CD14-positive monocyte (primary cell): Measurements from ENCODE around the gene ACP3. TPM values are rescaled to one million over a fixed set of nuclear protein-coding genes. Genes with fewer than 3 reads are reported as not detected.

Experiments
- DNase-seq, 3 donors: peaks; one replicate each; pipeline ENCODE4 v3.0.0-alpha.2; 2011 to 2022
- H2AFZ ChIP-seq: 2 replicates; pipeline ENCODE4 v1.6.0; 2012; ENCODE audit warnings: mild to moderate bottlenecking, low read depth, low read length, inconsistent platforms; ENCODE audit not compliant: insufficient read depth, poor library complexity, severe bottlenecking
- H3K27ac ChIP-seq, 2 donors: 1 replicate in 1 of 2; 2 replicates in 1 of 2; pipeline ENCODE4 v1.5.1; 2012 to 2013; ENCODE audit warnings: low read length in 2 of 2, control low read depth in 1 of 2, inconsistent platforms in 1 of 2, low read depth in 1 of 2, mild to moderate bottlenecking in 1 of 2
- H3K27me3 ChIP-seq, 2 donors: one replicate each; pipeline versions ENCODE4 v1.6.0 to v1.6.1; 2011 to 2013; ENCODE audit warnings: low read length in 2 of 2; ENCODE audit not compliant: control insufficient read depth in 2 of 2, insufficient read depth in 2 of 2
- H3K36me3 ChIP-seq, 2 donors: replicated peaks in 1 of 2; 1 replicate in 1 of 2; 2 replicates in 1 of 2; pipeline versions ENCODE4 v1.5.1 to v1.6.1; 2012 to 2013; ENCODE audit warnings: low read length in 2 of 2, control low read depth in 1 of 2, inconsistent platforms in 1 of 2, mild to moderate bottlenecking in 1 of 2; ENCODE audit not compliant: insufficient read depth in 2 of 2, control insufficient read depth in 1 of 2
- H3K4me1 ChIP-seq, 2 donors: 1 replicate in 1 of 2; 2 replicates in 1 of 2; pipeline versions ENCODE4 v1.5.1 to v1.6.1; 2012 to 2013; ENCODE audit warnings: low read length in 2 of 2, control low read depth in 1 of 2, inconsistent platforms in 1 of 2, mild to moderate bottlenecking in 1 of 2, moderate library complexity in 1 of 2; ENCODE audit not compliant: insufficient read depth in 2 of 2, control insufficient read depth in 1 of 2
- H3K4me2 ChIP-seq: replicated peaks from 2 replicates; pipeline ENCODE3; 2012; ENCODE audit warnings: low read length, moderate library complexity, mild to moderate bottlenecking; ENCODE audit not compliant: poor library complexity, severe bottlenecking; ENCODE audit errors: extremely low read depth
- H3K4me3 ChIP-seq, 3 experiments: fragments of 200-600 bp in 1 of 3; sonication (generic) in 1 of 3; replicated peaks in 1 of 3; 1 replicate in 2 of 3; 2 replicates in 1 of 3; pipeline ENCODE4 v1.5.1; 2011 to 2013; ENCODE audit warnings: low read length in 3 of 3, mild to moderate bottlenecking in 3 of 3, control low read depth in 2 of 3, low read depth in 2 of 3, inconsistent platforms in 1 of 3, moderate library complexity in 1 of 3
- H3K79me2 ChIP-seq: 2 replicates; pipeline ENCODE4 v1.6.0; 2012; ENCODE audit warnings: mild to moderate bottlenecking, control low read depth, inconsistent platforms, low read length, moderate library complexity; ENCODE audit not compliant: insufficient read depth
- H3K9ac ChIP-seq: 2 replicates; pipeline ENCODE4 v1.6.0; 2017; ENCODE audit warnings: low read length, mild to moderate bottlenecking; ENCODE audit not compliant: insufficient read depth, poor library complexity, severe bottlenecking
- H3K9me3 ChIP-seq, 2 donors: replicated peaks in 1 of 2; 1 replicate in 1 of 2; 2 replicates in 1 of 2; pipeline versions ENCODE4 v1.5.1 to v1.6.1; 2012 to 2013; ENCODE audit warnings: low read length in 2 of 2, control low read depth in 1 of 2; ENCODE audit not compliant: control insufficient read depth in 1 of 2, insufficient read depth in 1 of 2
- H4K20me1 ChIP-seq: 2 replicates; pipeline ENCODE4 v1.6.0; 2012; ENCODE audit warnings: mild to moderate bottlenecking, low read length, control low read depth, moderate library complexity; ENCODE audit not compliant: insufficient read depth
- H3K27ac Mint-ChIP-seq, 7 donors: one replicate each; pipeline ENCODE4 v1.8.0; 2020; ENCODE audit warnings: mild to moderate bottlenecking in 7 of 7, mixed read lengths in 7 of 7, moderate library complexity in 6 of 7, inconsistent platforms in 2 of 7
- H3K27me3 Mint-ChIP-seq, 3 donors: one replicate each; pipeline ENCODE4 v1.8.0; 2021 to 2022; ENCODE audit warnings: low read depth in 3 of 3, mild to moderate bottlenecking in 3 of 3, mixed read lengths in 3 of 3, moderate library complexity in 3 of 3, inconsistent platforms in 1 of 3
- H3K36me3 Mint-ChIP-seq, 2 donors: one replicate each; pipeline ENCODE4 v1.8.0; 2020; ENCODE audit warnings: mixed read lengths in 2 of 2, inconsistent platforms in 1 of 2, mild to moderate bottlenecking in 1 of 2
- H3K4me1 Mint-ChIP-seq: one replicate; pipeline ENCODE4 v1.8.0; 2020; ENCODE audit warnings: mild to moderate bottlenecking, mixed read lengths
- H3K4me3 Mint-ChIP-seq, 2 donors: one replicate each; pipeline ENCODE4 v1.8.0; 2020; ENCODE audit warnings: mild to moderate bottlenecking in 2 of 2, mixed read lengths in 2 of 2, moderate library complexity in 1 of 2
- H3K9me3 Mint-ChIP-seq, 7 donors: one replicate each; pipeline ENCODE4 v1.8.0; 2020 to 2022; ENCODE audit warnings: mixed read lengths in 7 of 7, mild to moderate bottlenecking in 6 of 7, moderate library complexity in 6 of 7, inconsistent platforms in 2 of 7
- WGBS: methylation state at CpG from one replicate; pipeline ENCODE4 v1.1.5; 2013; ENCODE audit warnings: missing lambda C conversion rate; ENCODE audit not compliant: insufficient coverage; 5-methylcytosine and 5-hydroxymethylcytosine counted together
- intact Hi-C, 2 donors: fragments of 100-400 bp; cut with micrococcal nuclease; formaldehyde crosslinking; loops; one replicate each; pipeline versions ENCODE4 v1.15.0 to v1.15.1; 2023
- polyA plus RNA-seq, 3 donors: library from polyadenylated mRNA; depleted of rRNA in 1 of 3; unstranded in 2 of 3; stranded (reverse) in 1 of 3; fragments of 300-500 nt in 2 of 3; fragments of >200 nt in 1 of 3; fragmentation: Illumina TruSeq in 2 of 3; gene quantifications; 1 replicate in 2 of 3; 2 replicates in 1 of 3; pipeline ENCODE4 v1.2.3, GENCODE V29; 2012 to 2021
- TF ChIP-seq, protein P1 (sequence below): fragments of 200-600 bp; IDR thresholded peaks from one replicate; pipeline ENCODE4 v1.8.0; 2022; ENCODE audit warnings: antibody characterized with exemption, mild to moderate bottlenecking

ACP3 gene
- polyA plus RNA-seq, 3 donors, result 33.9 to 55.6 (median 44.0) TPM

GRCh38 chr3:132273036-132273435 is 44.2 kb upstream of the ACP3 start:
- Histone ChIP-seq H3K4me2 (no peak overlapping the region), H3K36me3 (no peaks in the 10 kb centered on the region), H3K9me3 (peaks cover 9 to 10% of the 10 kb centered on the region in 2 donors), H3K79me2 (no peaks in the 10 kb centered on the region), H3K4me1 (no peaks in the 10 kb centered on the region), H3K27ac (no peak overlapping the region), H4K20me1 (no peaks in the 10 kb centered on the region), H3K27me3 (no peaks in the 10 kb centered on the region), H2AFZ (no peak overlapping the region), H3K9ac (no peak overlapping the region), H3K4me3 (no peak overlapping the region)
- intact Hi-C loops, result no loop called here
- Mint-ChIP-seq H3K27me3 (peaks cover 0 to 2% (median 2%) of the 10 kb centered on the region in 3 donors), H3K4me1 (peaks cover 2% of the 10 kb centered on the region), H3K36me3 (no peaks in the 10 kb centered on the region), H3K9me3 (peaks cover 5 to 20% (median 13%) of the 10 kb centered on the region in 7 donors), H3K4me3 (no peak overlapping the region), H3K27ac (no peak overlapping the region)
- DNase-seq, result no peak
- 86% methylated on average over 4 of the region's 6 CpGs for WGBS
- TF ChIP-seq, protein P1, sequence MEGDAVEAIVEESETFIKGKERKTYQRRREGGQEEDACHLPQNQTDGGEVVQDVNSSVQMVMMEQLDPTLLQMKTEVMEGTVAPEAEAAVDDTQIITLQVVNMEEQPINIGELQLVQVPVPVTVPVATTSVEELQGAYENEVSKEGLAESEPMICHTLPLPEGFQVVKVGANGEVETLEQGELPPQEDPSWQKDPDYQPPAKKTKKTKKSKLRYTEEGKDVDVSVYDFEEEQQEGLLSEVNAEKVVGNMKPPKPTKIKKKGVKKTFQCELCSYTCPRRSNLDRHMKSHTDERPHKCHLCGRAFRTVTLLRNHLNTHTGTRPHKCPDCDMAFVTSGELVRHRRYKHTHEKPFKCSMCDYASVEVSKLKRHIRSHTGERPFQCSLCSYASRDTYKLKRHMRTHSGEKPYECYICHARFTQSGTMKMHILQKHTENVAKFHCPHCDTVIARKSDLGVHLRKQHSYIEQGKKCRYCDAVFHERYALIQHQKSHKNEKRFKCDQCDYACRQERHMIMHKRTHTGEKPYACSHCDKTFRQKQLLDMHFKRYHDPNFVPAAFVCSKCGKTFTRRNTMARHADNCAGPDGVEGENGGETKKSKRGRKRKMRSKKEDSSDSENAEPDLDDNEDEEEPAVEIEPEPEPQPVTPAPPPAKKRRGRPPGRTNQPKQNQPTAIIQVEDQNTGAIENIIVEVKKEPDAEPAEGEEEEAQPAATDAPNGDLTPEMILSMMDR, result no peak

- no peak overlapping the region for H3K4me3 Mint-ChIP-seq
- Histone ChIP-seq H4K20me1 (no peaks in the 10 kb centered on the region), H3K27me3 (no peaks in the 10 kb centered on the region), H3K9ac (no peak overlapping the region), H3K9me3 (peaks cover 9 to 10% of the 10 kb centered on the region in 2 donors), H3K27ac (no peak overlapping the region), H3K4me2 (no peak overlapping the region), H3K79me2 (no peaks in the 10 kb centered on the region), H3K4me3 (no peak overlapping the region), H2AFZ (no peak overlapping the region), H3K4me1 (no peaks in the 10 kb centered on the region), H3K36me3 (no peaks in the 10 kb centered on the region)
- intact Hi-C loops, result no loop called here
- WGBS, result 100% methylated on average over 1 of the region's 5 CpGs
- TF ChIP-seq, protein P1, result no peak
- H3K36me3 Mint-ChIP-seq, result peaks cover 0 to 2% of the 10 kb centered on the region in 2 donors
- H3K27me3 Mint-ChIP-seq, result peaks cover 0 to 2% (median 2%) of the 10 kb centered on the region in 3 donors
- no peak for DNase-seq
- H3K4me1 Mint-ChIP-seq, result peaks cover 2% of the 10 kb centered on the region
- H3K9me3 Mint-ChIP-seq, result peaks cover 8 to 25% (median 15%) of the 10 kb centered on the region in 7 donors
- H3K27ac Mint-ChIP-seq, result no peak overlapping the region
Measured at GRCh38 chr3:132276228-132276906, 40.8 kb upstream of the ACP3 start.
